GM12864 (cell line): ENCODE data around the gene IKBKE.
A peak's percentile ranks its signal among the peaks of the same experiment; 100 is the strongest.

ENCODE experiments used
- DNase-seq: peaks from one replicate; pipeline ENCODE4 v3.0.0-alpha.2; 2011; ENCODE audit warnings: low read depth
- H3K4me3 ChIP-seq: 2 replicates; pipeline ENCODE4 v1.5.1; 2011; ENCODE audit warnings: mild to moderate bottlenecking, low read depth, low read length, control low read depth
- TF ChIP-seq, protein P1 (sequence below): IDR thresholded peaks from 2 replicates; pipeline ENCODE4 v1.5.1; 2011; ENCODE audit warnings: low read depth, mild to moderate bottlenecking, moderate library complexity, low read length, control low read depth, inconsistent platforms; ENCODE audit errors: missing control alignments

The IKBKE gene

DNA sequence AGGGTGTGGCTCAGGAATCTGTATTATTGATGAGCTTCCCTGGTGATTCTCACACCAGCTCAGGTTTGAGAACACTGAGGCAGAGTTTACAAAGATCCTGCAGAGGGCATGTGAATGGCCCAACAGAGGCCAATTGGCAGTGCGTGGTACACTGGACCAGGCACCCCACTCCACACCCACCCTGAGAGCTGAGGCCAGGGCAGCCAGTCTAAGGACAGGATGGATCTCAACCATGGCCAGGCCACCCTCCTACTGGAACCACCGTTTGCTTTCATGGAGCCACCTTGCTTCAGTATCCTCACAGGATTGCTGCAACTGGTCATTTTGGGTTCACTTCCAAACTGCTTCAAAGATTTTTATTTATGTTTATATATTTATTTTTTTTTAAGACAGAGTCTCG is 29.8 kb downstream of the IKBKE start:
- no peak overlapping the region for H3K4me3 ChIP-seq
- TF ChIP-seq, protein P1, sequence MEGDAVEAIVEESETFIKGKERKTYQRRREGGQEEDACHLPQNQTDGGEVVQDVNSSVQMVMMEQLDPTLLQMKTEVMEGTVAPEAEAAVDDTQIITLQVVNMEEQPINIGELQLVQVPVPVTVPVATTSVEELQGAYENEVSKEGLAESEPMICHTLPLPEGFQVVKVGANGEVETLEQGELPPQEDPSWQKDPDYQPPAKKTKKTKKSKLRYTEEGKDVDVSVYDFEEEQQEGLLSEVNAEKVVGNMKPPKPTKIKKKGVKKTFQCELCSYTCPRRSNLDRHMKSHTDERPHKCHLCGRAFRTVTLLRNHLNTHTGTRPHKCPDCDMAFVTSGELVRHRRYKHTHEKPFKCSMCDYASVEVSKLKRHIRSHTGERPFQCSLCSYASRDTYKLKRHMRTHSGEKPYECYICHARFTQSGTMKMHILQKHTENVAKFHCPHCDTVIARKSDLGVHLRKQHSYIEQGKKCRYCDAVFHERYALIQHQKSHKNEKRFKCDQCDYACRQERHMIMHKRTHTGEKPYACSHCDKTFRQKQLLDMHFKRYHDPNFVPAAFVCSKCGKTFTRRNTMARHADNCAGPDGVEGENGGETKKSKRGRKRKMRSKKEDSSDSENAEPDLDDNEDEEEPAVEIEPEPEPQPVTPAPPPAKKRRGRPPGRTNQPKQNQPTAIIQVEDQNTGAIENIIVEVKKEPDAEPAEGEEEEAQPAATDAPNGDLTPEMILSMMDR, result no peak
- no peak for DNase-seq

DNA sequence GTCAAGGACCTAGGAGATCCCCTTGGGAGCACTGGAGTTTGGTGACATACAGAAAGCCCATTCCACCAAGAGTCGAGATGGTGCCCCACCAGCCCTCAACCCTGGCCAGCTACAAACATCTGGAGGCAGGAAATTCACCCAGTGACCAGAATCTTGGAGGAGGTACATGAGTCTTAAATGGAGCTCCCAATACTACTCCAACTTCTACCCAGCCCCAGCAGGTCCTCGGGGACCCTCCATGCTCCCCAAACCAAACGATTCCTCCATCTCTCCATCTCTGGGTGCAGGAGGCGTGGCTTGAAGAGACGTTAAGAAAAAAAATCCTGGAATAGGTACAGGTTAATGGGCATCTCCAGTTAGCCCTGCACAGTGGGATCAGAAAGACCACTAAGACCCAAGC is 31.6 kb downstream of the IKBKE start:
- no peak for DNase-seq
- TF ChIP-seq, protein P1, result no peak
- H3K4me3 ChIP-seq, result no peak overlapping the region

DNA sequence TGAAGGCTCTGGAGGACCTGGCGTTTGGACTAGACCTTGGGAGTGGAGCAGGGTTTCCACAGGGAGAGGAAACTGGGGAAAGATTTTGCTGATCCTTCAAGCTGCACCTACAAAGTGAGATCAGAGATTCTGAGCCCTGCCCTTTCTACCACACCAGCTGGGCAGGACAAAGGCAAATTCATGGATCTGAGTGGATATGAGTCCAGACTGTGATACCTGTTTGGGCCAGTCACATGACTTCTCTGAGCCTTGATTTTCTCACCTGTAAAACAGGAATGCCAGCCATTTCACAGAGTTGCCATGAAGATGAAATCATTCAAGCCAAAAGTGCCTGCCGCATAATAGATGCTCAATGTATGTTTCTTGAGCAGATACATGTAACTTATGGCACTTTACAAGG is 32.1 kb downstream of the IKBKE start:
- no peak for DNase-seq
- TF ChIP-seq, protein P1, result no peak
- no peak overlapping the region for H3K4me3 ChIP-seq

DNA sequence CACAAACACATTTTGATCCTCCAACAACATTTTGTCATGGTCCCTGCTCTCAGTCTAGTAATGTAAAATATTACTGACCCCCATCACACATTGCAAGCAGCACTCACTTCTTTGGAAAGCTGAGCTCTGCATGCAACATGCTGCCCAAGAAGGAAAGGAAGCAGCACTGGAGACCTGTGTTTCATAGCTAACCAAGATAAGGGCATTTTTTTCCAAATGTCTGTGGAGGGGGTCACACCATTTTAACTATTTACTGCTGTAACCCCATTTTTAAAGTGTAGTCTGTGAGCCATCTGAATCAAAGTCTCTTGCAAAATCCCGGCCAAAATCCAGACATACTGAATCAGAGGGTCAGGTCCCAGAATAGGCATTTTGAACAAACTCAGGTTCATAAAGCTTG is 32.5 kb downstream of the IKBKE start:
- TF ChIP-seq, protein P1, result no peak
- no peak overlapping the region for H3K4me3 ChIP-seq
- DNase-seq, result no peak

DNA sequence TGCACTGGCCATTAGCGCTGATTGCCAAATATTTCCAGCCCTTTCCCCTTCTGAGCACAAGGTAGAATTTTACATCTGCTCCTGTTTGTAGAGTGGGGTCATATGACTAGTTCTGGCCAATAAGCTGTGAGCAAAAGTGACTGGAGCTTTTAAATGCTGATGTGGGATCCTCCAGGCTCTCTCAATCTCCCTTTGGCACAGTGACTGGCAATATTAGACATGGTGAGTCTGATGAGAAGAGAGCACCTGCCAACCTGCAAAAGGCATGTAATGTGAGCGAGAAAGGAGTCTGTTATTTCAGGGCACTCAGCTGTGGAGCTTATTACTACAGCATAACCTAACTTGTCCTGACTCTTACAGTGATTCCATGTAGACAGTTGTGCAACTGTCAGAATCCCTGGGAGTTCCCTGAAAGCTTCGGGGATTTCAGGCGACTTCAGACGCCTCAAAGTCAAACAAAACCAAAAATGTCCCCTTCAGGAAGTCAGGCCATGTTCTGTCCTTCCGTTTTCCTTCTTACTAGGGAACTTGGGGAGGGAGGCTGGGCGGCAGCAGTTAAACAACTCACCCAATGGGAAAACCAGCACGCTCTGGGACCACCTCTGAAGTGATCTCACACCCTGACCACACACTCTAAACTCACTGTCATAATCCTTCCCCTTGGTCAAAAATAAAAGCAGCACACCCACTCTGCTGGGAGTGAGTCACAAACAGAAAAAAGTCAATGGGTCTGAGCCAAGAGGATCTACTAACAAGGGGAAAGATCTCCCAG is 33.5 kb downstream of the IKBKE start:
- TF ChIP-seq, protein P1, result no peak
- no peak overlapping the region for H3K4me3 ChIP-seq
- DNase-seq, result peak; percentile 57

DNA sequence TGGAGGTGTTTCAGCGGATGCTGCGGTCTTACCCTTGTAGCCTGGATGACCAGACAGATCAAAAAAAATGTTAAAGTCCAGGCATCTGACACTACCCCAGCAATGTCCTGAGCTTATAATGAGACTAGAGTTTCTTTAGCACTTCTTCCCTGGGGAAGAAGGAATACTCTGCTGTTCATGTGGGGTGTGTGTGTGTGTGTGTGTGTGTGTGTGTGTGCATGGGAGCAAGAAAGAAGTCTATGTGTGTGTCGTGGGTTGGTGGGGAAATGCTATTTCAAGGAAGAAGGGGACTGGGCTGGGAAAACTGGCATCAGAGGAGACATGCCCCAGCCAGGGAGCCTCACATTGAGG is 34.1 kb downstream of the IKBKE start:
- no peak for DNase-seq
- no peak overlapping the region for H3K4me3 ChIP-seq
- TF ChIP-seq, protein P1, result no peak

DNA sequence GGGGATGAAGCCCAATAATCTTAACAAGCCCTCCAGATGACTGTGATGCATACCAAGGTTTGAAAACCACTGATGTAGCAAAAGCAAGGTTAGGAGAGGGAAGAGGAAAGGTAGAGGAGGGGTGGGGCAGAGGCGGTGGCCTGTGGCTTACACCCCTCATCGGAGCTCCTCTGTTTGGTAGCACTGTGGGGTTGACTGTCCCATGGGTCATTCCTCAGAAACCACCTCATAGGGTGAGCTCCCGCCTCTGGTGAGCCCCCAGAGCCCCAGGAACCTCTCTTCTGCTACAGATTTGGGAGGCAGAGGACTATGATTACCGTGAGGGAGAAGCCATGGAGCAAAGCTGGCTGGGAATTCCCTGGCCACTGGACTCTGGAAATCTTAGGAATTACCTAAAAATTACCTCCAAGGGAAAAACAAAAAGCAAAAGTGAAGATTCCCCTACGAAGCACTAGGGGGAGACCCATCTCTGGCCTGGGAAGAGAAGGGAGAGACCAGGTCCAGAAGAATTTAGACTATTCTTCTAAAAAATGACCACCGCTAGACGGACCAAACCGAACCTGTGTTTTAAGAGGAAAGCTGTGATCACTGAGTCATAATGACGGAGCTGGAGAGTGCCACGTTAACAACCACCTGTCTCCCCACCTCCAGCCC is 35.6 kb downstream of the IKBKE start:
- no peak for DNase-seq
- no peak overlapping the region; the same call in 1 of the 2 replicates for H3K4me3 ChIP-seq
- TF ChIP-seq, protein P1, result peak; percentile 61
